Hindlimb muscle (tissue), 1 donor: ENCODE data around the gene SLC39A13. TPM values are rescaled to one million over a fixed set of nuclear protein-coding genes. Genes with fewer than 3 reads are reported as not detected.

Experiments used
- DNase-seq: peaks from one replicate; pipeline ENCODE4 v3.0.0-alpha.2; 2013
- polyA plus RNA-seq: library from polyadenylated mRNA; unstranded; fragments of 120-200 nt; gene quantifications from one replicate; pipeline ENCODE4 v1.2.1, GENCODE V29; 2013; ENCODE audit not compliant: insufficient read length

The SLC39A13 gene
- polyA plus RNA-seq, 1 donor, result 38.8 TPM

- no peak for DNase-seq
Observed at GRCh38 chr11:47403571-47403970, 4.8 kb upstream of the SLC39A13 start.

- DNase-seq, result no peak
Observed at GRCh38 chr11:47406896-47407745, 1.3 kb upstream of the SLC39A13 start.

- no peak for DNase-seq
Observed at GRCh38 chr11:47408598-47409439, 429 bp downstream of the SLC39A13 start.

- no peak for DNase-seq
Observed at GRCh38 chr11:47409440-47410369, 1.3 kb downstream of the SLC39A13 start.

GRCh38 chr11:47410370-47411264, 2.2 kb downstream of the SLC39A13 start:
- DNase-seq, result no peak

GRCh38 chr11:47411884-47412746, 3.7 kb downstream of the SLC39A13 start:
- DNase-seq, result no peak

GRCh38 chr11:47413351-47413750, 5.0 kb downstream of the SLC39A13 start:
- no peak for DNase-seq

- DNase-seq, result no peak
Observed at GRCh38 chr11:47413908-47414684, 5.7 kb downstream of the SLC39A13 start.

- DNase-seq, result no peak
Observed at GRCh38 chr11:47414685-47415070, 6.3 kb downstream of the SLC39A13 start.

- DNase-seq, result no peak
Observed at GRCh38 chr11:47415091-47415854, 6.9 kb downstream of the SLC39A13 start.

- peak; percentile 82 for DNase-seq
Observed at GRCh38 chr11:47415949-47416472, 7.6 kb downstream of the SLC39A13 start.

GRCh38 chr11:47417712-47418111, 9.3 kb downstream of the SLC39A13 start:
- DNase-seq, result no peak

GRCh38 chr11:47418454-47419259, 10.3 kb downstream of the SLC39A13 start:
- no peak for DNase-seq

- no peak for DNase-seq
Observed at GRCh38 chr11:47425611-47426010, 17.2 kb downstream of the SLC39A13 start.

GRCh38 chr11:47426062-47426956, 17.9 kb downstream of the SLC39A13 start, which contains the start of gene PSMC3:
Gene PSMC3, minus strand, starts transcription at chr11:47426439. Its CDS starts 160 bp downstream, at chr11:47426279.
- DNase-seq, result peak; percentile 99

GRCh38 chr11:47430524-47430923, 22.1 kb downstream of the SLC39A13 start:
- no peak for DNase-seq
